Endometrial microvascular endothelial cells (primary cell): ENCODE measurements around the gene PDE6G. TPM values are rescaled to one million over a fixed set of nuclear protein-coding genes. Genes with fewer than 3 reads are reported as not detected.

Source experiments
- in situ Hi-C: cut with HindIII; loops from 2 replicates; pipeline ENCODE4 v1.10.0; 2017; ENCODE audit warnings: low sequenced_read_pairs, low pct_unique_long_range_greater_than_20kb; ENCODE audit errors: inconsistent ontology term
- total RNA-seq: library from RNA; depleted of rRNA; stranded (reverse); fragments of >200 nt; gene quantifications from one replicate; pipeline ENCODE4 v1.2.3, GENCODE V29; 2015; ENCODE audit errors: inconsistent ontology term

The PDE6G gene
- total RNA-seq = 0.37 TPM

DNA sequence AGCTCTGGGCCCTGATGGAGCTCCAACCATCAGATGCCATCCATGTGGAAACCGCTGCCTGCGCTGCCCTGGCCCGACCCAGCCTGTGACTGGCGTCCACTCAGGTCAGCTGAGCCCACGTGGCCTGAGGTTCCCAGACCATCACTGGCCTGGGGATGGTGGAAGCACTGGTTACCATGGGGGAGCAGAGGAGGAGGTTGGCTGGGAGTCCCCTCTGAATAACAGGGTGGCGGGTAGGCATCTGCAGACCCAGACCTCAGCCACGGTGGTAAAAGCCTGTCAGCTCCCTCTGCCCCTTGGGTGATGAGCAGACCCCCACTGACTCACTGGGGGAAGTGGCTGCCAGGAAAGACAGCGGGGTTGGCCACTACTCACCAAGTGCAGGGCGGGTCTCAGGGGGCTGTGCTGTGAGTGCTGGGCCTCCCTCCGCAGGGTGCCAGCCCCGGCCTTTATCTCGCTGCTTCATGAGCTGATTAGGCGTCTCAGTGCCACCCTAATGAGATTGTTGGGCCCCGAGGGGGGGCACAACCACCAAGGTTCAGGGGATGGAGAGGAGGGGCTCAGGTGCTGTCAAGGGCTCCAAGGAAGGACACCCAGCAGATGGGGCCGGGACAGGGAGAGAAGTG is at the start of gene PDE6G:
Gene PDE6G, minus strand, starts transcription at position 425 of the 626 bp plus-strand sequence. CDS start 3,237 bp downstream, outside the sequence.
- in situ Hi-C loops = no loop called here

GRCh38 chr17:81705518-81706231 is 49.3 kb upstream of the PDE6G start:
- in situ Hi-C loops = no loop called here

GRCh38 chr17:81703747-81704654 is 47.7 kb upstream of the PDE6G start:
- in situ Hi-C loops = no loop called here

DNA sequence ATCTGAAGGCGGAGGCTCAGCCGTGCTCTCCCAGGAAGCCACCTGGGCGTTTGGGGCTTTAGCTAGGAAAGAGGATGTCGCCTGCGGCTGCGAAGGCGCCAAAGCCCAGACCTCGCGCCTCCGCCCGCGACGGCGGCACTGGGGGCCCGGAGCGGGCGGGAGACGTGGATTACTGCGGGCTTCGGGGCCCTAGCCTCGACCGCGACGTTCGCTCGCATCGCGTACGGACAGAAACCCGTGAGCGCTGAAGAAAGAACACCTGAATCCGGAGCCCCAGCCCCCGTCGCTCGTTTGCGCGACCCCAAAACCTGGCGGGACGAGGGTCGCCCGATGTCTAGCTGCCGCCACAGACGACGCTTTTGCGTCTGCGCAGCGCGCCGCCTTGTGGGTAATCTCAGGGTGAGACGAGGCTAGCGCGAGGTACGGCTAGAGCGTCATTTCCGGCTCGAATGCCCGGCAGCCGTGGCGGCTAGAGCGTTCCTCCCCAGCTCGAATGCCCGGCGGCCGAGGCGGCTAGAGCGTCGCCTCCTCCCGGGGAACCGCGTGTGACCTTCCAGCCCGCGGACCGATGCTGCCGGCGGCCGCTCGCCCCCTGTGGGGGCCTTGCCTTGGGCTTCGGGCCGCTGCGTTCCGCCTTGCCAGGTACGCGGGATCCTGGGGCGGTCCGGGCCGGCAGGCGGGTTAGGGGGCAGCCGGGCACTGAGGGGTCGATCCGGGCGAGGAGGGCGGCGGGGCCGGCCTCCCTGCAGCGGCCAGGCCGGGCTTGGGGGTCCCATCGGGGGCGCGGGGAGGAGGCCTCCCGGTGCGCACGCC is 46.8 kb upstream of the PDE6G start, which contains the start of gene MRPL12:
Gene MRPL12, plus strand, starts transcription at position 434 of the 813 bp plus-strand sequence. Its CDS starts 135 bp downstream, at position 569.
- in situ Hi-C loops = no loop called here

GRCh38 chr17:81701288-81702071 is 45.1 kb upstream of the PDE6G start:
- in situ Hi-C loops = no loop called here

- in situ Hi-C loops = no loop called here
Measured at GRCh38 chr17:81700353-81701287, 44.3 kb upstream of the PDE6G start.

- in situ Hi-C loops = no loop called here
Measured at GRCh38 chr17:81697261-81698044, 41.1 kb upstream of the PDE6G start.

DNA sequence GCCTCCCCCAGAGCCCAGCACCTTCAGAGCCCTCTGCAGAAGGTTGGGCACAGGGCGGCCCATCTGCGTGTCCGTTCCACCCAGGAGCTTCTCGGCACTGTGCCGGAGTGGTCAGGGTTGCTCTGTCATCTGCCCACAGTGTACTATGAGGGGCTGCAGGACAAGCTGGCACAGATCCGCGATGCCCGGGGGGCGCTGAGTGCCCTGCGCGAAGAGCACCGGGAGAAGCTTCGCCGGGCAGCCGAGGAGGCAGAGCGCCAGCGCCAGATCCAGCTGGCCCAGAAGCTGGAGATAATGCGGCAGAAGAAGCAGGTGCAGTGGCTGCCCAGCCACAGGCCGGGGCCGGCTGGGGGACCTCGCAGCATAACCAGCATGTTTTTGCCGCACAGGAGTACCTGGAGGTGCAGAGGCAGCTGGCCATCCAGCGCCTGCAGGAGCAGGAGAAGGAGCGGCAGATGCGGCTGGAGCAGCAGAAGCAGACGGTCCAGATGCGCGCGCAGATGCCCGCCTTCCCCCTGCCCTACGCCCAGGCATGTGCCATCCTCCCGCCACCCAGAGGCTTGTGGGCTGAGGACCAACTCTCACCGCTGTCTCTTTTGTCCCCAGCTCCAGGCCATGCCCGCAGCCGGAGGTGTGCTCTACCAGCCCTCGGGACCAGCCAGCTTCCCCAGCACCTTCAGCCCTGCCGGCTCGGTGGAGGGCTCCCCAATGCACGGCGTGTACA is 40.0 kb upstream of the PDE6G start:
- in situ Hi-C loops = no loop called here

DNA sequence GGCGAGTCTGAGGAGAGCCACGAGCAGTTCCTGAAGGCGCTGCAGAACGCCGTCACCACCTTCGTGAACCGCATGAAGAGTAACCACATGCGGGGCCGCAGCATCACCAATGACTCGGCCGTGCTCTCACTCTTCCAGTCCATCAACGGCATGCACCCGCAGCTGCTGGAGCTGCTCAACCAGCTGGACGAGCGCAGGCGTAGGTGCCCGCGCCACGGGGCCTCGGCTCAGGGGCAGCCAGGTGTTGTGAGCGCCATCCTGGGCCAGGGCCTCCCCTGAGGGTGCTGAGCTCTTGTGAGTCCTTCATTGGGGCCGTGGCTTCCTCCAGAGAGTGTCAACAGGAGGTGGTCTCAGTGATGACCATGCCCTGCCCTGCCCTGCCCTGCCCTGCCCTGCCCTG is 39.5 kb upstream of the PDE6G start:
- in situ Hi-C loops = no loop called here

GRCh38 chr17:81695211-81695610 is 38.9 kb upstream of the PDE6G start:
- in situ Hi-C loops = no loop called here

GRCh38 chr17:81694810-81695209 is 38.5 kb upstream of the PDE6G start:
- in situ Hi-C loops = no loop called here

- in situ Hi-C loops = no loop called here
Measured at GRCh38 chr17:81693509-81694210, 37.3 kb upstream of the PDE6G start.

GRCh38 chr17:81691608-81692007 is 35.3 kb upstream of the PDE6G start:
- in situ Hi-C loops = no loop called here

GRCh38 chr17:81691196-81691595 is 34.9 kb upstream of the PDE6G start:
- in situ Hi-C loops = no loop called here

GRCh38 chr17:81690549-81690948 is 34.2 kb upstream of the PDE6G start:
- in situ Hi-C loops = no loop called here
